ENCODE results near the gene PIP5K1C. TPM values are rescaled to one million over a fixed set of nuclear protein-coding genes. Genes with fewer than 3 reads are reported as not detected.

Gene PIP5K1C
- total and polyA plus RNA-seq, 9 of the 15 experiments (the other 6 are each of a cell fraction or from before 2014, with no cell fraction given) = 0.38 to 22.1 (median 4.1) TPM

DNA sequence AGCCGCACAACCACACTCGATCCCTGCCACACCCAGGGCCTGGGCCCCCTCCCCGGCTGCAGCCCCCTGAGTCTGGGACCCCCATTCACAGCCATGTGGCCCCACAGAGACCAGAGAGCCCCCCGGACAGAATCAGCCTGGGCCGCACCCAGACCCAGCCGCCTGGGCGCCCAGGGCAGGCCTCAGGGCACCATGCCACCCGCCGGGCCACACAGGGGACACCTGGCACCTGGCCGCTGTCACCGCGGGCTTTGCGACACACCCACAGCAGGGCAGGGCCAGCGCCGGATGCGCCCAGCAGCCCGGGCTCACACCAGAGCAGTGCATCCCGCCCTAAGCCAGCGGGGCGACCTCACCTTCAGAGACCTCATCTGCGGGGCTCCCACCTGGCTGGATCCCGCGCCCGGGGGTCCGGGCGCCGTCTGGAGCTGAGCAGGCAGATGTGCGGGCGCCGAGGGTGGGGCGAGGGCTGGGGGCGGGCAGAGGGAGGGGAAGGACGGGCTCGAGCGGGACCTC lies 94.0 kb downstream of the PIP5K1C start:
- intact Hi-C loops (cut with micrococcal nuclease) (loop anchor here (10.0 kb wide), 1 partner anchor 61 kb away; no protein-coding TSS in a partner anchor), in situ Hi-C loops (cut with MboI) (no loop called here)
- H3K36me3 ChIP-seq (ENCODE audit: control insufficient read depth, insufficient read depth, low read length) = peaks cover 32% of the 10 kb centered on the region; the same call in 1 of the 3 replicates
- peaks cover 44% of the 10 kb centered on the region for H3K79me2 ChIP-seq (ENCODE audit: control insufficient read depth, insufficient read depth, low read length)
- peaks cover 38 to 82% of the 10 kb centered on the region in 2 experiments for H3K4me1 ChIP-seq (replicated peaks in 1 of 2; ENCODE audit: control insufficient read depth in 2 of 2, insufficient read depth in 2 of 2, low read length in 2 of 2)
- ChIA-PET POLR2A (interaction anchor here (4.0 kb wide), 1 partner anchor 14 kb away, joined by 29 read pairs; no protein-coding TSS in a partner anchor), CTCF (ENCODE audit: low intra/inter-chr PET ratio) (no interaction called here)
- peak overlapping the region; percentile 91 for H3K4me2 ChIP-seq (ENCODE audit: insufficient read depth, low read length)
- H4K20me1 ChIP-seq (replicated peaks; ENCODE audit: control insufficient read depth, insufficient read depth, low read length) = no peaks in the 10 kb centered on the region
- peak overlapping the region; percentile 98 for H3K27ac ChIP-seq (ENCODE audit: extremely low read depth, low read depth, low read length)
- H3K27me3 ChIP-seq (ENCODE audit: control insufficient read depth in 2 of 2, insufficient read depth in 2 of 2, low read length in 2 of 2) = no peaks in the 10 kb centered on the region
- peak overlapping the region; percentile 89 for H3K4me3 ChIP-seq
- peak overlapping the region; percentile 92 for H3K9ac ChIP-seq (ENCODE audit: insufficient read depth in 1 of 2, low read depth in 2 of 2, low read length in 2 of 2)
- 0% methylated on average over 26 of the region's 35 CpGs for WGBS (ENCODE audit: insufficient coverage, low coverage, missing lambda C conversion rate)
- H2AFZ ChIP-seq (ENCODE audit: low read depth, low read length) = peak overlapping the region; percentile 95
- peaks cover 2% of the 10 kb centered on the region for H3K9me1 ChIP-seq (ENCODE audit: control insufficient read depth, insufficient read depth, low read length)
- no peak for FAIRE-seq
- no TSS peak for BruUV-seq (replicated peaks)
- no peaks in the 10 kb centered on the region; the same call in 1 of the 2 replicates for H3K9me3 ChIP-seq (replicated peaks; ENCODE audit: control insufficient read depth, insufficient read depth, low read depth, low read length)
- peak; percentile 68 for ATAC-seq
- DNase-seq (ENCODE audit: extremely low read depth in 1 of 4, low spot score in 3 of 4) = peak; percentile 55 to 72 (median 66)
- TF ChIP-seq GATAD2A (IDR thresholded peaks at IDR 0.05) = no peak
- no peak for TF ChIP-seq BRD4 (IDR thresholded peaks at IDR 0.05)
- peak; percentile 61 for TF ChIP-seq HMGN3 (IDR thresholded peaks at IDR 0.05; ENCODE audit: borderline replicate concordance, extremely low read depth, insufficient read length, low read depth, low read length)
- TF ChIP-seq TOE1 (IDR thresholded peaks at IDR 0.05; ENCODE audit: borderline replicate concordance) = no peak
- TF ChIP-seq TOE1 (CRISPR knock-in tag; IDR thresholded peaks at IDR 0.05; ENCODE audit: borderline replicate concordance, low read depth) = no peak
- no peak for TF ChIP-seq BCL6 (CRISPR knock-in tag; IDR thresholded peaks at IDR 0.05)
- TF ChIP-seq ZNF253 (CRISPR knock-in tag; conservative IDR thresholded peaks at IDR 0.05) = no peak
- no peak for TF ChIP-seq STAT5B (CRISPR knock-in tag; IDR thresholded peaks at IDR 0.05)
- TF ChIP-seq E2F6 (IDR thresholded peaks at IDR 0.05; ENCODE audit: borderline replicate concordance in 1 of 2, extremely low read depth in 1 of 2, insufficient read depth in 1 of 2, insufficient read length in 1 of 2, low read depth in 1 of 2, low read length in 1 of 2, poor library complexity in 1 of 2, severe bottlenecking in 1 of 2) = peak in 1 of 2 experiments; percentile 41
- TF ChIP-seq RBFOX2 (IDR thresholded peaks at IDR 0.05; ENCODE audit: low read depth, low read length) = peak; percentile 38; the same call in 1 of the 2 replicates
- peak; percentile 81 for TF ChIP-seq SAP30 (IDR thresholded peaks at IDR 0.05; ENCODE audit: borderline replicate concordance, insufficient read depth, low read depth, low read length, poor library complexity, severe bottlenecking)
- 0 out of 2 replicates have a peak, but pooled peaks have one; percentile 15 for TF ChIP-seq ZBTB7A (IDR thresholded peaks at IDR 0.05; ENCODE audit: borderline replicate concordance, control insufficient read depth, low read depth, low read length)
- TF ChIP-seq, protein P1, sequence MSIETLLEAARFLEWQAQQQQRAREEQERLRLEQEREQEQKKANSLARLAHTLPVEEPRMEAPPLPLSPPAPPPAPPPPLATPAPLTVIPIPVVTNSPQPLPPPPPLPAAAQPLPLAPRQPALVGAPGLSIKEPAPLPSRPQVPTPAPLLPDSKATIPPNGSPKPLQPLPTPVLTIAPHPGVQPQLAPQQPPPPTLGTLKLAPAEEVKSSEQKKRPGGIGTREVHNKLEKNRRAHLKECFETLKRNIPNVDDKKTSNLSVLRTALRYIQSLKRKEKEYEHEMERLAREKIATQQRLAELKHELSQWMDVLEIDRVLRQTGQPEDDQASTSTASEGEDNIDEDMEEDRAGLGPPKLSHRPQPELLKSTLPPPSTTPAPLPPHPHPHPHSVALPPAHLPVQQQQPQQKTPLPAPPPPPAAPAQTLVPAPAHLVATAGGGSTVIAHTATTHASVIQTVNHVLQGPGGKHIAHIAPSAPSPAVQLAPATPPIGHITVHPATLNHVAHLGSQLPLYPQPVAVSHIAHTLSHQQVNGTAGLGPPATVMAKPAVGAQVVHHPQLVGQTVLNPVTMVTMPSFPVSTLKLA (conservative IDR thresholded peaks at IDR 0.05) = peak in 1 of 2 experiments; percentile 19; a peak in 1 of 4 replicates
- TF ChIP-seq RBBP5 (IDR thresholded peaks at IDR 0.05; ENCODE audit: borderline replicate concordance, insufficient read depth, low read length, poor library complexity, severe bottlenecking) = no peak
- no peak for TF ChIP-seq ETV6 (IDR thresholded peaks at IDR 0.05; ENCODE audit: borderline replicate concordance in 1 of 2, low read depth in 2 of 2, low read length in 1 of 2)
- no peak for TF ChIP-seq ETV6 (CRISPR knock-in tag; IDR thresholded peaks at IDR 0.05; ENCODE audit: borderline replicate concordance)
- no peak for TF ChIP-seq POLR2AphosphoS2 (IDR thresholded peaks at IDR 0.05; ENCODE audit: low read length)
- peak; percentile 82 for TF ChIP-seq HNRNPL (IDR thresholded peaks at IDR 0.05; ENCODE audit: low read depth, low read length)
- 0 out of 2 replicates have a peak, but pooled peaks have one; percentile 3 for TF ChIP-seq EGR1 (conservative IDR thresholded peaks at IDR 0.05)
- no peak for TF ChIP-seq BRF1 (IDR thresholded peaks at IDR 0.05; ENCODE audit: borderline replicate concordance, extremely low read depth, insufficient read length)
